HG03342 (cell line): ENCODE results near the gene R3HDM1.
"Not testable (repeated sequence)": the region's sequence is repeated elsewhere in the genome, so short reads cannot be mapped to it uniquely, and the experiment has no call there.

ENCODE experiments used
- ATAC-seq: cut with Tn5 transposase; IDR thresholded peaks from one replicate; pipeline ENCODE4 v1.9.1; 2021; ENCODE audit warnings: mild to moderate bottlenecking, moderate library complexity; ENCODE audit not compliant: unreplicated experiment

The R3HDM1 gene

DNA sequence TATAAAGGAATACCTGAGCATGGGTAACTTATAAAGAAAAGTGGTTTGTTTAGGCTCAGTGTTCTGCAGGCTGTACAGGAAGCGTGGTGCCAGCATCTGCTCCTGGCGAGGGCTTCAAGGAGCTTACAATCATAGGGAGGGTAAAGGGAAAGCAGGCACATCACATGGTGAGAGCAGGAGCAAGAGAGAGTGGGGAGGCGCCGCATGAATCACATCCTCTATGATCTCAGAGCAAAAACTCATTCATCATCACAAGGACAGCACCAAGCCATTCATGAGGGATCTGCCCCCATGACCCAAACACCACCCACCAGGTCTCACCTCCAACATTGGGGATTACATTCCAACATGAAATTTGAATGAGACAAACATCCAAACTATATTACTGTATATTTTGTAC, 32.5 kb downstream of the R3HDM1 start:
- ATAC-seq = no peak

DNA sequence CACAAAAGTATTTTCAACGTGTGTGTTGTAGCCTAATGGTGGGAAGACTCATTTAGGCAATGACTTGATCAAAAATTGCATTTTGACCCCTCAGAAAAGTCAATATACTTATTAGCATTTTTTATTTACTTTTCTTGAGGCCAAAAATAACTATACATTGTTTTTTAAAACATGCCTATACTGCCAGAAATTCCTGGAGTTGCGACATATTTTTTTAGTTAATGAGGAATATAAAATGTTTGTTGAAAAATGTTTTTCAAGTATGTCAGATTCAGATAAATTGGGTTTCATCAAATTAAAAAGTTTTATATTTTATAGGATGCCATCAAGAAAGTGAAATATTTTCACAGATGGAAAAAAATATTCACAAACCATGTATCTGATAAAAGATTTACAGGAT, 39.6 kb downstream of the R3HDM1 start:
- ATAC-seq = no peak

DNA sequence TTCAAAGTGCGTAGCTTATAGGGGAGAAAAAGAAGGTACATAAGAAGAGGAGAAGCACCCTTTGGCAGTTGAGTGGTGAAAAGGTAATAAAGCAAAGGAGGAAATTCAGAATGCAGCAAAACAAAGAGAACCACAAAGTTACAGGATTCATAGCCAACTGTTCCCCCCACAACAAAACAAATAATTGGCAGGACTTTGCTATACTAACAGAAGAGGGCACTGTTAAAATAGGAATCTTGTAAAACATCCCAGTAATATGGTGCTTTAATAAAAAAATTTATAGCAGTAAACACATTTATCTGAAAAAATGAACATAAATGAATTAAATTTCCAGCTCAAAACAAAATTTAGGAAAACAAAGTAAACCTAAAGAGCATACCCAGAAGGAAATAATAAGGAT, 42.3 kb downstream of the R3HDM1 start:
- ATAC-seq = no peak

DNA sequence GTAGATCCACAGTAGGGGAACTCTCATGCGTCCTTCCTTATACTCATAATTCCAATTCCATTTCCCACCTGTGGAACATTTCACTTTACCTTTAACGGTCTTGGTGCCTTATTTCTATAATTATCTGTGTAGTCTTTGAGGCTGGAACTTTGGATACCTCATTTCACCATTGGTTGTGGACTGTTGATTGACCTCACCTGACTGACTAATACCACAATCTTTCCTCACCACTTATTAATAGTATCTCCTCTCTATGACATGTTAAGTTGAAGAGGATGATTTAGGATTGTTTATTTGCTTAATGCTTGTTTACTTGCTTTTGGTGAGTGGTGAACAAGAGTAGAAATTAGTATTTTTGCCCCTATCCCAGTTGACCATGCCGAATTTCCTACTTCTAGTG, 50.0 kb downstream of the R3HDM1 start:
- ATAC-seq = no peak

DNA sequence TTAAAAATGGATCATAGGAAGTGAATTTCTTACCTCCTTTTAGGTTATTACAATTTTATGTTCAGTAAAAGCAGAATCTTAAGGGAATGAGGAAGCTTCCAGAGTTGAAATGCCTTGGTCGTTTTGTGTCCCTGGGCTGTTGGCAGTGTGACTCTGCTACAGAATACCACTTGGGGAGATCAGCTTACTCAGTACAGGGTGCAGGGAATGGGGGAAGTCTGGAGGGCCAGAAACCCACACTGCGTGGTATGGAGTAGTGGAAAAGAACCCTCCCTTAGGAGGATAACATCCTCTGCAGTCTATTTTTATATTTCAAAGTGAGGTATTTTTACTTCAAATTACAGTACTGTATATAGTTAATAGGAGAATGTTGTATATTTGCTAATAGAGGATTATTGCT, 51.1 kb downstream of the R3HDM1 start:
- no peak for ATAC-seq

DNA sequence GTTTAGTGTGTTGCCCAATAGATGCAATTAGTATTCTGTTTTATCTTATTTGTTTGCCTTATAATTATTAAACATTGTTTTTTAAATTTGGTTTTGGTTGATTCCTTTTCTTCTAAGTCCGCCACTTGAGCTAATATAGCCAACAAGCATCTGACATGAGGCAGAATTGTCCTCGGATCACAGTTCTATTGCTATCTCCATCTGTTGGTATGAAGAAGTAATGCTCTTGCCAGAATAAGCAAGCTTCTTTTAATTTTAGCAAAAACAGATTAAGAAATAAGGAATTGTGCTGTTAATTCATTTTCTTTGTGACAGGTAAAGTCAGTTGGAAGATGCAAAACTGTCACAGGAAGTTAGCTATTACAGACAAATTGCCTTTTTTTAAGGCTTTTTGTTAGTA, 54.3 kb downstream of the R3HDM1 start:
- ATAC-seq = no peak

DNA sequence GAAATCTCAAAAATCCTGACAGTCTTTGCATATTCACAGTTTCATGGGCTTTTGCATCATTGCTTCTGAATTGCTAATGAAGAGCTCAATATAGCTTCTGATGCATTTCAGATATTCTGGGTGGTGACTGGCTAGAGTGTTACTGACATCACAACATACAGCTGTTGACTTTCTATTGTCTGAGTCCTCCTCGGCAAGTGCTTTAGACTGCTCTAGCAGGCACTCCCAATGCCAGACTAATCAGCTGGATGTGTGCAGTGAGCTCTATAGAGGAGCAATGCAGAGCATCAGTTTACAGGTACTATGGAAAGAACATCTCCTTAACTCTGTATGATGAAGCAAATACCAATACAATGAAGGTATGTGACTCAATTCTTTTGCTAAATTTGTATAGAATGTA, 54.9 kb downstream of the R3HDM1 start:
- peak; percentile 70 for ATAC-seq

DNA sequence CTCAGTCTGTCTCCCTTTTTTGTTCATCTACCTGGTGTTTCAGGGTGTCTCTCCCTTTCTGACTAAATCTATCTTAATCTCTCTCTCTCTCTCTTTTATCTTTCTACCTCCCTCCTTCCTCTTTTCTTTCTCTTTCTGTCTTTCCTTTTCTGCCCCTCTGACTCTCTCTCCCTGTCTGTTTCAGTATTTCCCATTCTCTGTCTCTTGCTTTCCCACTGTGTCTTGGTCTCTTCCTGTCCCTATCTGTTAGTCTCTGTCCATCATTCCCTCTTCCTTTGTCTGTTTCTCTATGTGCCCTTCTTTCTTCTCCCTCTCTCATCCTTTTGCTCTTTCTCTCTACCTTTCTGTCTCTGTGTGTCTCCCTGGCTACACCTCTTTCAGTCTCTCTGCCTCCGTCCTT, 56.7 kb downstream of the R3HDM1 start:
- no peak for ATAC-seq

DNA sequence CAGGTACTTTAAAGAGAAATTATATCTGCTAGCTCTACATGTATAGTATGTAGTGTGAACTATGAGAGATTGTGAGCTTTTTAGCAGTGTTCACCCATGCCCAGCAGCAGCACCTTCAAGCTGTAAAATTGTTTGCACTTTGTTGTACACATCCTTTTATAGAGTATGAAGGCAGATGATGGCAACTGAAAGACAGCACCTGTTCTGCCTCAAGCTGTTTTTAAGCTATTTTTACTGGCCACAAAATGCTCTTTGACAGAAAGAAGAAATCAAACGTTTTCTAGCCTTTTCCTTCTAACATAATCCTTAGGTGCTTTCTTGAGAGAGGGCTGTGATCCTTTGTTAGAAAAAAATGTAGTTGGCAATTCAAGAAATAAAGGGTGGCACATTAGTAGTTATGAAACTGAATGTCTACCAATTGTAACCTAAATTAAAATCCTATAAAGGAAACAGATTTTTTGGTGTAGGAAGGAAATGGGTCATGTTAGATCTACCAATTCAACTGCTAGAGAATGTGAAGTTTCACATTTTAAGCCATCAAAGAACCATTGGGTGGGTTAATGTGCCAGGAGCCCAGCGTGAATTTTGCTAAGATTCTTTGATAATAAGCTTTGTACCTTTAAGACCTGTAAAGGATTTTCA, 59.5 kb downstream of the R3HDM1 start:
- no peak for ATAC-seq

DNA sequence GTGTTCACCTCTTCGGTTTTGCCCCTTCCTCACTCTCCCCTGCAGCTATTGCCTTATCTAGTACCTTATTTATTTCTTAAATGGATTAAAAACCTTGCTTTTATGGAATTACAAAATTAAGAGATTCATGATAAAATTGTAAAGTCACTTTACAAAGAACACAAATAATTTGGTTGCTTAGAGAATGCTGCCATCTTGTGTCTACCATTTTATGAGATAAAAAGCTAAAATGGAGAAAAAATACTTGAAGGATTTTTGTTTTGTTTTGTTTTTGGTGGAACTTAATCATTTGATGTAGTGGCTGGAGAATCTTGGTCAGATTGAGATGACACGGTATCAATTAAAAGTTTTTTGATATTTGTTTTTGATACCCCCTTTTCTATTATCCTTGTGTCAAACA, 69.6 kb downstream of the R3HDM1 start:
- no peak for ATAC-seq

DNA sequence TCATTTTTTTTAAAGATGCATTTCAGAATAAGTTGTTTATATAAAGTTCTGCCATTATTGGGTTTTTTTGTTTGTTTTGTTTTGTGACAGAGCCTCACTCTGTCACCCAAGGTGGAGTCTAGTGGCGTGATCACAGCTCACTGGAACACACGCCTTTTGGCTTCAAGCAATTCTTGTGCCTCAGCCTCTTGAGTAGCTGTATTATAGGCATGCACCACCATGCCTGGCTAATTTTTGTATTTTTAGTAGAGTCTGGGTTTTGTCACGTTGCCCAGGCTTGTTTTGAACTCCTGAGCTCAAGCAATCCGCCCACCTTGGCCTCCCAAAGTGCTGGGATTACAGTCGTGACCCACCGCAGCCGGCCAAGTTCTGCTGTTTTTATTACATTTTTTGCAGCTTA, 72.3 kb downstream of the R3HDM1 start:
- no peak for ATAC-seq

DNA sequence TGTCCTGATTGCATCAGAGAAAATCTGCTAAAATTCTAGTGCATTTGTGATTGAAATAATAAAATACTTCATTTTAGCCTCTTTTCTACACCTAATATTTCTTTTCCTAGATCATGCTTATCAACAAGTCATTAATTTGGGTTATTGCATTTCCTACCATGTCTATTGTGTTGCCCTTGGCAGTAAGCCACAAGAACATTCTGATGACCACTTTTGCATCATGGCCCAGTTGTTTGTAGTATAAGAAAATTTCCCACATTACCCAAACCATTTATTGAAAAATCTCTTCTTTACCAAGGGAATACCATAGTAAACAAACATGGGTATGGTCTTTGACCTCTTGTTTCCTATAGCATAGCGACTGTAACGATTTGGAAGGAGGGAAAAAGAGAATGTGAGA, 76.3 kb downstream of the R3HDM1 start:
- no peak for ATAC-seq

DNA sequence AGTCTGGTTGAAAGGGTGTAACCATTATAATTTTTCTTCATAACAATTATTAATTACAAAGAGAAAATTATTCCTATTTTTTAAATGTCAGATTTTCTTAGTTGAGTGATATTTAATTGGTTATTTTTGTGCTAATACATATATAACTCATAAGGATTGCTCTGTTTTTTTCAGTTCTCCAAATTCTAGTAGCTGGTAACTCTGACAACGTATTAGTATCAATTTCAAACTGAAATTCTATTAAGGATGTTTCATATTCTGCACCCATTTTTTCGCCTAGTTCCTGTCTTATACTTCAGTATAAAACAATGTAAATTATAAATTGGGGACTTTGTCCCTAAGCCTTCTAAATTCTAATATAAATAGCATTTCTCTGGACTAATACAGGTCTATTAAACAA, 81.0 kb downstream of the R3HDM1 start:
- ATAC-seq = no peak

DNA sequence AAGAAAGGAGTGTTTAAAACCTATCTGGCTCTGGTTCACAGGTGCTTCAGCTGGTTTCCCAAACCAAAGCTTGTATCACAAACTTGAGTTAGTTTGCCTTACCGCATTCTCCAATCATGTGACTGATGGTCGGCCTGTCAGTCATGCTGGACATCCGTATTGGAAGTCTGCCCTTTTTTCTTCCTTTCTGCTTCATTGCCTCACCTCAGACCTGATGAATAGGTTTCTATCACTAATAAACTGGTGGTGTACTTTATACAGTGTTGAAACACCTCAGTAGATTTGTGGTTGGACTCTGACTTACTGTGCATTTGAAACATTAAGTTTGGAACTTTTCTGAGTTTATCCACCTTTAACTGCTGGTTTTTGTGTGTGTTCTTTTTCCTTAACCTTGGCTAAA, 84.1 kb downstream of the R3HDM1 start:
- no peak for ATAC-seq

DNA sequence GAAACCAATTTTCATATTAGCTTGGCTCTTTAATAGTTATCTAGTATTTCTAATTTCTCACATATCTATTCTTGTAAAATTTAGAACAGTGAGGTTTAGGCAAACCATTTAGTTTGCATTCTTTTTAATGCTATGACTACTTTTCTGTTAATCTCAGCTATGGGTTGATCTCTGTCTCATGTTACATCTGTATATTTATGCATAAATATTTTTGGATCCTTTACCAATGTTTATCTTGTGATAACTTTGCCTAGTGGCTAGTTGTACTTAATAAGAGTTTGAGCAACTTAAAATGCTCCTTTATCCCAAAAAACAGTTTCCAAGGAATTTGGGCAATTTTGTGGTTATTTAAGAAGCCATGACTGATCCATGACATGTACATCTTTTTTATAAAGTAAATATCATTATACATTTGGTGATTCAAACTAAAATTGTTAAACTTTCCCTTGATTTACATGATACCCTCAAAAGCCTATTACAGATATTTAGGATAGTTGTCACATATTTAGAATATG, 86.3 kb downstream of the R3HDM1 start:
- ATAC-seq = no peak

DNA sequence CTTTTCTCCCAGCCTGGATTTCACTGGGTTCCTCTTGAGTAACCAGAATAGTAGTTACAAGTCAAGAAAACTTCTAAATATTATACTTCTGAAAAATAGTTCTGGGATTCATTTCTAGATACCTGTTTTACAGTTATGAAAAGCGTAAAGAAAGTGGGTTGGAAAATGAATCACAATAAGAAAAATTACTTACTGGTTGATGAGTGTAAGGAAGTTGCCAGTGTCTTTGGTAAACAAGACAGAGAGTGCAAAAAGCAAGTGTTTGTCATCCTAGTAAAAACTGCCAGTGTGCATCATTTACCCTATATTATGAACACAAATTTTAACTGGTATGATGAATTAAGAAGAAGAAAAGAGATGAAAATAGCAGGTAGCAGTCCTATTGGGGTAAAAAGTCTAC, 88.9 kb downstream of the R3HDM1 start:
- ATAC-seq = no peak

DNA sequence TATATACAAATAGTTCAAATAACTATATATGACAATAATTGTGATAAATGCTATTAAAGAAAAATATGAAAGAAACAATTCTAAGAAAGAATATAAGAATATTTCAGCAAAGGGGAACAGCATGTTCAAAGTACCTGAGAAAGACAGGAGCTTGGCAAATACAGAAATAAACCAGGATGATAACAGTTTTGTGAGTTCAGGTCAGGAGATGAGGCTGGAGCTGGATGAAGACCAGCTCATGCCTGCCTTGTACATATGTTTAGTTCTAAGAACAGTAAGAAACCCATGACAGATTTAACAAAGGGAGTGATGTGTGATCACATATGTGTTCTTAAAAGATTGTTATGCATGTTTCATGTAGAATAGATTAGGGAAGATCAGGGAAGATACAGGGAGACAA, 98.2 kb downstream of the R3HDM1 start:
- ATAC-seq = no peak

DNA sequence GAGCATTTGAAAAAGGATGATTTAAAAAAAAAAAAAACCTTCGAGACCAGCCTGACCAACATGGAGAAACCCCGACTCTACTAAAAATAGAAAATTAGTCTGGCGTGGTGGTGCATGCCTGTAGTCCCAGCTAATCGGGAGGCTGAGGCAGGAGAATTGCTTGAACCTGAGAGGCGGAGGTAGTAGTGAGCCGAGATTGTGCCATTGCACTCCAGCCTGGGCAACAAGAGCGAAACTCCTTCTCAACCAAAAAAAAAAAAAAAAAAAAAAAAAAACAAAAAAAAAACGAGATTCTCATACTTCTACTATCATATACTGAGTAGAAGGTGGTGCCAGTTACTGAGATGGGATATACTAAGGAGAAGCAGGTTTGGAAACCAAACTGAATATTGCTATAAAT, 98.8 kb downstream of the R3HDM1 start:
- not testable (repeated sequence) for ATAC-seq

DNA sequence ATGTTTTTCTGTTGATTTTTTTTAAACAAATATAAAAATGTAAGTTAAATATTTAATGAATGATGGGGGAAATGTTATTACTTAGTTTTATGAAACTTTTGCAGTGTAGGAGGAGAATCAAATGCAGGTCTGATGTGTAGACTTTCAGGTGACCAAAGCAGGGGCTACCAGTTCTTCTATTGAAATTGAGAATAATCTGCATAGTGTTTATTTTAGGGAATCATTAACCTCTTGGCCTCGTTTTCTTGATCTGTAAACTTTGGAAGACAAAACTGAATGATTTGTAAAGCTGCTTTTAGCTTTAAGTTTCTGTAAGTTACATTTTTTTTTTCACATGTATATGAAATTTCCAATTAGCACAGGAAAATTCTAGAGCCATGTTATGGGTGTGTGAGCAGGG, 99.2 kb downstream of the R3HDM1 start:
- ATAC-seq = no peak

DNA sequence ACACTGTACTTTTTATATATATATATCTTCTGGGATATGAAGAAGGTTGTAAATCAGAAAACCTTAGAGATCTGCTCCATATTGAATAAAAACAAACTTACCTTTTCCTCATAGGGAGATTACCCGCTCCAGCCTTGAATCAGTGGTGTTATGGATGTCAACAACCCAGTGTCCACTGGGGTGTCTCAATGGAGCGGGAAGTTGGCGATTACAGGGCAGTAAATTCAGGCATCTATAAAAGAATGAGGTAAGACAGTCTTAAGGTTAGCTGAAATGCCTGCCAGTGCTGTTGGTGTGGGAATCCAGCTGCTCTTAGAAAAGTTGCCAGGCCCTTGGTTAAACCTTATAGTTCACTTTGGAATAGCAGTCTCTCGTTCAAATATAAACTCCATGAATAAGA, 102.3 kb downstream of the R3HDM1 start:
- no peak for ATAC-seq

DNA sequence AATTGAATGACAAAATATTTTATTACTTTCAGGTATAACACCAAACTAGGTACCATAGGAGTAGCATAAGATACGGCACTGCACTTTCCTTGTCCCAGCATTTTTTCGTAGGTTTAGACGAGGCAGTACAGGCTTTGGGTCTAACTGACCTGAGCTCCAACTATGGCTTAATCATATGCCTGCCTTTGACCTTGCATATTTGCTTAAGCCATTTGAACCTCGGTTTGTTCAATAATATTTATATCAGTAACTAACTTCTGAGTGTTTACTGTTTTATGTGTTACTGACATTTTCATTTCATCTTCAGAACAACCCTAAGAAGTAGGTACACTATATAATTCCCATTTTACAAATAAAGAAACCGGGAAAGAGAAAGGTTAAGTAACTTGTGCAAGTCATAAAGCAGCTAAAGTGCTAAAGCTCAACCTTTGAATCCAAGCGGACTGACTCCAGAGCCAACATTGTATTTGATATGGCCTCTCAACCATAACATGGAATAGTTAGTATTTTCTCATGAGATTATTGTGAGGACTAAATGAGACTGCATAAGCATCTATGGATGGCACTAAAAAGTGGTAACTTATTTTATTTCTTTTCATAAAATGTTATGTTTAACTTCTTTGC, 104.0 kb downstream of the R3HDM1 start:
- ATAC-seq = no peak

DNA sequence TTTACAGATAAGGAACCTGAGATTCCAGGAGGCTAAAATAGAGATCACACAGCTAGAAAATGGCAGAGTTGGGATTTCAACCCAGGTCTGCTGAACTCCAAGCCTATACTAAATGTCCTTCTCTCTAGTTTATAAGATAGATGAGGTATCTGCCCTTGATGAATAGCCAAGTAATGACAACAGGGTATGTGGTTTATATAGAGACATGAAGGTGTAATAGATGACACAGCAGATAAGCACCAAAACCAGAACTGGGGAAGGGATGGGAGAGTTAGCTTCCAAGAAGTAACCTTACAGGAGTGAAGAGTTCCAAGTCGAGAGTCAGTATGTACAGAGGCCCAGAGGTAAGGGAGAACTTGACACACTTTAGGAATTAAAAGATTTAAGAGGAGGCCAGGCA, 105.7 kb downstream of the R3HDM1 start:
- no peak for ATAC-seq
